WERI-Rb-1 (cell line): ENCODE results near the gene TARBP1.

Experiments used
- DNase-seq: peaks from one replicate; pipeline ENCODE4 v3.0.0-alpha.2; 2020
- H3K27ac ChIP-seq: fragments of 250-450 bp; sonication (Bioruptor Pico); 2 replicates; pipeline ENCODE4 v1.5.1; 2020; ENCODE audit warnings: mild to moderate bottlenecking, moderate library complexity
- H3K27me3 ChIP-seq: fragments of 250-450 bp; sonication (Bioruptor Pico); 2 replicates; pipeline ENCODE4 v1.5.1; 2021; ENCODE audit warnings: mild to moderate bottlenecking, low read depth, moderate library complexity; ENCODE audit not compliant: insufficient read depth, severe bottlenecking
- H3K36me3 ChIP-seq: fragments of 250-450 bp; sonication (Bioruptor Pico); 2 replicates; pipeline ENCODE4 v1.5.1; 2020; ENCODE audit warnings: mild to moderate bottlenecking, moderate library complexity
- H3K4me3 ChIP-seq: 2 replicates; pipeline ENCODE4 v1.5.1; 2011; ENCODE audit warnings: low read depth, mild to moderate bottlenecking, control low read depth, low read length
- H3K9me3 ChIP-seq: fragments of 250-450 bp; sonication (Bioruptor Pico); 2 replicates; pipeline ENCODE4 v1.5.1; 2021; ENCODE audit warnings: mild to moderate bottlenecking, moderate library complexity; ENCODE audit not compliant: severe bottlenecking
- CTCF ChIP-seq: IDR thresholded peaks from 2 replicates; pipeline ENCODE4 v1.5.1; 2011; ENCODE audit warnings: low read depth, mild to moderate bottlenecking, control low read depth, inconsistent platforms, low read length

The TARBP1 gene

GRCh38 chr1:234475167-234475793, 3.7 kb downstream of the TARBP1 start:
- DNase-seq, result no peak
- H3K36me3 ChIP-seq, result peaks cover 3% of the 10 kb centered on the region
- H3K27ac ChIP-seq, result no peak overlapping the region
- TF ChIP-seq CTCF, result no peak
- H3K9me3 ChIP-seq, result no peaks in the 10 kb centered on the region
- no peak overlapping the region for H3K4me3 ChIP-seq
- no peaks in the 10 kb centered on the region for H3K27me3 ChIP-seq

DNA sequence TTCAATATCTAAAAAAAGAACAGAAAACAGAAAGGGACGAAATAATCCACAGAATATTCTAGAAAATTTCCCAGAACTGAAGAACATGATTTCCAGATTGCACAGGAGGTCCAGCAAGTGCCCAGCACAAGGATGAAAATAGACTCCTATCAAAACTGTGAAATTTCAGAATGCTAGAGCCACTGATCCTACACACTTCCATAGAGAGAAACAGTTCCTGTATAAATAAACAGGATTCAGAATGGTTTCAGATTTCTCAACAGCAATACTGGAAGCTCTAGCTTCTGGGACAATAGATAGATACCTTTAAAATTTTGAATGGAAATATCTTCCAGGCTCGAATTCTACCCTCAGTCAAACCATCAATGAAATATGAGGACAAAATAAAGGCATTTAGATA, 4.6 kb downstream of the TARBP1 start:
- Histone ChIP-seq H3K9me3 (no peaks in the 10 kb centered on the region), H3K27ac (no peak overlapping the region), H3K27me3 (no peaks in the 10 kb centered on the region), H3K36me3 (peaks cover 3% of the 10 kb centered on the region), H3K4me3 (no peak overlapping the region)
- TF ChIP-seq CTCF, result no peak
- DNase-seq, result no peak

GRCh38 chr1:234473118-234473517, 5.9 kb downstream of the TARBP1 start:
- TF ChIP-seq CTCF, result no peak
- no peak overlapping the region for H3K4me3 ChIP-seq
- H3K27me3 ChIP-seq, result no peaks in the 10 kb centered on the region
- peaks cover 4% of the 10 kb centered on the region for H3K36me3 ChIP-seq
- H3K27ac ChIP-seq, result no peak overlapping the region
- no peak for DNase-seq
- H3K9me3 ChIP-seq, result no peaks in the 10 kb centered on the region

DNA sequence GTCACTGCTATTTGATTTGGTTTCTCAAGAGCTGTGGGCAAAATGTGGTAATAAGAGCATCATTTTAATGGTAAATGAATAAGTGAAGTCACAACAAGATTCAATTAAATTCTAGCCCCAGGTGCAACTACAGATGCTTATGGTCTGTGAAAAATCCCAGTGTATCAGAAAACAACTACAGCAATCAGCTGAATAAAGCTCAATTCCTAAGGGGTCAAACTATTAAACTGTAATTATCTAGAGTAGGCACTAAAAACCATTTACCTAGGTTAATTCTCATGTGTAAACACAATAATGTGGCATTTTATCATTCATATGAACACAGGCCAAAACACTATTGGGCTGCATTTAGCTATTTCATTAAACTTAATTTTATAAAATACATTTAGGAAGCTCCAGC, 9.6 kb downstream of the TARBP1 start:
- no peak for DNase-seq
- Histone ChIP-seq H3K4me3 (no peak overlapping the region), H3K27ac (no peak overlapping the region), H3K27me3 (no peaks in the 10 kb centered on the region), H3K9me3 (no peaks in the 10 kb centered on the region), H3K36me3 (peaks cover 36% of the 10 kb centered on the region)
- no peak for TF ChIP-seq CTCF

DNA sequence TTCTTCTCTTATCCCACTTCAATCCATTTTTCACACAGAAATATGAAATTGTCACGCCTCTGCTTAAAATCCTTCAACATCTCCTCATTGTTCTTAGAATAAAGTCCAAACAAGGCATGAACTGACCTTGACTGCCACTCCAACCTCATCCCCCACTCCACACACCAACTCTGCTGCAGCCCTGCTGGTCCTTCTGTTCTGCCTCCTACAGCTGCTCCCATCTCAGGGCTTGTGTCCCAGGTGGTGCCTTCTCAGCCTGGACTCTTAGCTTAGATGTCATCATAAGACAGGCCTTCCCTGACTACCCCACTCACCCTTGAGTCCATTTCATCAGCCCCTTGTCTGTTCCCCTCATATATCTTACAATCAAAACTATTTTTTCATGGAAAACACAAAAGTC, 10.4 kb downstream of the TARBP1 start:
- peaks cover 36% of the 10 kb centered on the region for H3K36me3 ChIP-seq
- H3K27me3 ChIP-seq, result no peaks in the 10 kb centered on the region
- H3K9me3 ChIP-seq, result no peaks in the 10 kb centered on the region
- H3K27ac ChIP-seq, result no peak overlapping the region
- DNase-seq, result no peak
- TF ChIP-seq CTCF, result no peak
- H3K4me3 ChIP-seq, result no peak overlapping the region

DNA sequence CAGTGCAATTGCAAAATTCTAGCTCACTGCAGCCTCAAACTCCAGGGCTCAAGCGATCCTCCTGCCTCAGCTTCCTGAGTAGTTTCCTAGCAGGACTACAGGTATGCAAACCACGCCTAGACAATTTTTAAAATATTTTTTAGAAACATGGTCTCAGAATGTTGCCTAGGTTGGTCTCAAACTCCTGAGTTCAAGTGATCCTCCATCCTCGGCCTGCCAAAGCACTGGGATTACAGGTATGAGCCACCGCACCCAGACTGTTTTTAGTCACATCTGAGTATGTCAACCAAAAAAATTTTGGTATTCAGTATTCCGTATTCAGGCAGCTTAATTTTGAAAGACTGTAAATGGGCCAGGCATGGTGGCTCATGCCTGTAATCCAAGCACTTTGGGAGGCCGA, 11.2 kb downstream of the TARBP1 start:
- TF ChIP-seq CTCF, result no peak
- DNase-seq, result no peak
- H3K9me3 ChIP-seq, result no peaks in the 10 kb centered on the region
- no peaks in the 10 kb centered on the region for H3K27me3 ChIP-seq
- no peak overlapping the region for H3K27ac ChIP-seq
- H3K36me3 ChIP-seq, result peaks cover 43% of the 10 kb centered on the region
- no peak overlapping the region for H3K4me3 ChIP-seq
